SK-N-SH (cell line): Measurements from ENCODE around the gene RBMS3.

Source experiments
- CHD2 ChIP-seq: fragments of 150-350 bp; IDR thresholded peaks from 2 replicates; pipeline ENCODE4 v1.6.1; 2018; ENCODE audit warnings: low read length; ENCODE audit not compliant: partially characterized antibody
- POLR2AphosphoS5 ChIP-seq: IDR thresholded peaks from 2 replicates; pipeline ENCODE4 v1.6.1; 2012; ENCODE audit warnings: low read depth, low read length
- RCOR1 ChIP-seq: fragments of 150-350 bp; IDR thresholded peaks from 2 replicates; pipeline ENCODE4 v1.6.1; 2017; ENCODE audit warnings: antibody characterized with exemption, low read length
- RFX5 ChIP-seq: IDR thresholded peaks from 2 replicates; pipeline ENCODE4 v1.6.1; 2012; ENCODE audit warnings: mild to moderate bottlenecking, improper control_type of control experiment, low read length
- TAF1 ChIP-seq: IDR thresholded peaks from 2 replicates; pipeline ENCODE4 v1.6.1; 2012; ENCODE audit warnings: low read depth, mild to moderate bottlenecking, low read length, moderate library complexity, borderline replicate concordance
- TF ChIP-seq, protein P1 (sequence below): IDR thresholded peaks from 2 replicates; pipeline ENCODE4 v1.6.1; 2012; ENCODE audit warnings: mild to moderate bottlenecking, low read depth, low read length, moderate library complexity
- TF ChIP-seq, protein P2 (sequence below): fragments of 200-600 bp; sonication (generic); IDR thresholded peaks from 2 replicates; pipeline ENCODE4 v1.6.1; 2017; ENCODE audit warnings: antibody characterized with exemption, mild to moderate bottlenecking, moderate library complexity

DNA sequence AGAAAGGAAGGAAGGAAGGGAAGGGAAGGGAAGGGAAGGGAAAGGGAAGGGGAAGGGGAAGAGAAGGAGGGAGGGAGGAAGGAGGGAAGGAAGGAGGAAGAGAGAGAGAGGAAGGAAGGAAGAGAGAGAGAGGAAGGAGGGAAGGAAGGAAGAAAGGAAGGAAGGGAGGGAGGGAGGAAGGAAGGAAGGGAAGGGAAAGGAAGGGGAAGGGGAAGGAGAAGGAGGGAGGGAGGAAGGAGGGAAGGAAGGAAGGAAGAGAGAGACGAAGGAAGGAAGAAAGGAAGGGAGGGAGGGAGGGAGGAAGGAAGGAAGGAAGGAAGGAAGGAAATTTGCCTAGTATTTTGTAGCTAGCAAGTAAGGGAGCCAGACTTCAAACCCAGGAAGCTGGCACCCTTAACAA lies 583.9 kb downstream of the RBMS3 start:
- TF ChIP-seq POLR2AphosphoS5 (no peak), RCOR1 (no peak), RFX5 (no peak), TAF1 (no peak), CHD2 (no peak)
- TF ChIP-seq, protein P1, sequence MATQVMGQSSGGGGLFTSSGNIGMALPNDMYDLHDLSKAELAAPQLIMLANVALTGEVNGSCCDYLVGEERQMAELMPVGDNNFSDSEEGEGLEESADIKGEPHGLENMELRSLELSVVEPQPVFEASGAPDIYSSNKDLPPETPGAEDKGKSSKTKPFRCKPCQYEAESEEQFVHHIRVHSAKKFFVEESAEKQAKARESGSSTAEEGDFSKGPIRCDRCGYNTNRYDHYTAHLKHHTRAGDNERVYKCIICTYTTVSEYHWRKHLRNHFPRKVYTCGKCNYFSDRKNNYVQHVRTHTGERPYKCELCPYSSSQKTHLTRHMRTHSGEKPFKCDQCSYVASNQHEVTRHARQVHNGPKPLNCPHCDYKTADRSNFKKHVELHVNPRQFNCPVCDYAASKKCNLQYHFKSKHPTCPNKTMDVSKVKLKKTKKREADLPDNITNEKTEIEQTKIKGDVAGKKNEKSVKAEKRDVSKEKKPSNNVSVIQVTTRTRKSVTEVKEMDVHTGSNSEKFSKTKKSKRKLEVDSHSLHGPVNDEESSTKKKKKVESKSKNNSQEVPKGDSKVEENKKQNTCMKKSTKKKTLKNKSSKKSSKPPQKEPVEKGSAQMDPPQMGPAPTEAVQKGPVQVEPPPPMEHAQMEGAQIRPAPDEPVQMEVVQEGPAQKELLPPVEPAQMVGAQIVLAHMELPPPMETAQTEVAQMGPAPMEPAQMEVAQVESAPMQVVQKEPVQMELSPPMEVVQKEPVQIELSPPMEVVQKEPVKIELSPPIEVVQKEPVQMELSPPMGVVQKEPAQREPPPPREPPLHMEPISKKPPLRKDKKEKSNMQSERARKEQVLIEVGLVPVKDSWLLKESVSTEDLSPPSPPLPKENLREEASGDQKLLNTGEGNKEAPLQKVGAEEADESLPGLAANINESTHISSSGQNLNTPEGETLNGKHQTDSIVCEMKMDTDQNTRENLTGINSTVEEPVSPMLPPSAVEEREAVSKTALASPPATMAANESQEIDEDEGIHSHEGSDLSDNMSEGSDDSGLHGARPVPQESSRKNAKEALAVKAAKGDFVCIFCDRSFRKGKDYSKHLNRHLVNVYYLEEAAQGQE, result no peak
- TF ChIP-seq, protein P2, sequence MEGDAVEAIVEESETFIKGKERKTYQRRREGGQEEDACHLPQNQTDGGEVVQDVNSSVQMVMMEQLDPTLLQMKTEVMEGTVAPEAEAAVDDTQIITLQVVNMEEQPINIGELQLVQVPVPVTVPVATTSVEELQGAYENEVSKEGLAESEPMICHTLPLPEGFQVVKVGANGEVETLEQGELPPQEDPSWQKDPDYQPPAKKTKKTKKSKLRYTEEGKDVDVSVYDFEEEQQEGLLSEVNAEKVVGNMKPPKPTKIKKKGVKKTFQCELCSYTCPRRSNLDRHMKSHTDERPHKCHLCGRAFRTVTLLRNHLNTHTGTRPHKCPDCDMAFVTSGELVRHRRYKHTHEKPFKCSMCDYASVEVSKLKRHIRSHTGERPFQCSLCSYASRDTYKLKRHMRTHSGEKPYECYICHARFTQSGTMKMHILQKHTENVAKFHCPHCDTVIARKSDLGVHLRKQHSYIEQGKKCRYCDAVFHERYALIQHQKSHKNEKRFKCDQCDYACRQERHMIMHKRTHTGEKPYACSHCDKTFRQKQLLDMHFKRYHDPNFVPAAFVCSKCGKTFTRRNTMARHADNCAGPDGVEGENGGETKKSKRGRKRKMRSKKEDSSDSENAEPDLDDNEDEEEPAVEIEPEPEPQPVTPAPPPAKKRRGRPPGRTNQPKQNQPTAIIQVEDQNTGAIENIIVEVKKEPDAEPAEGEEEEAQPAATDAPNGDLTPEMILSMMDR, result no peak
